Measurements from ENCODE around the gene PROX2. TPM values are rescaled to one million over a fixed set of nuclear protein-coding genes. Genes with fewer than 3 reads are reported as not detected.

PROX2 gene
- total RNA-seq, 4 donors from 2014 or later: not detected

DNA sequence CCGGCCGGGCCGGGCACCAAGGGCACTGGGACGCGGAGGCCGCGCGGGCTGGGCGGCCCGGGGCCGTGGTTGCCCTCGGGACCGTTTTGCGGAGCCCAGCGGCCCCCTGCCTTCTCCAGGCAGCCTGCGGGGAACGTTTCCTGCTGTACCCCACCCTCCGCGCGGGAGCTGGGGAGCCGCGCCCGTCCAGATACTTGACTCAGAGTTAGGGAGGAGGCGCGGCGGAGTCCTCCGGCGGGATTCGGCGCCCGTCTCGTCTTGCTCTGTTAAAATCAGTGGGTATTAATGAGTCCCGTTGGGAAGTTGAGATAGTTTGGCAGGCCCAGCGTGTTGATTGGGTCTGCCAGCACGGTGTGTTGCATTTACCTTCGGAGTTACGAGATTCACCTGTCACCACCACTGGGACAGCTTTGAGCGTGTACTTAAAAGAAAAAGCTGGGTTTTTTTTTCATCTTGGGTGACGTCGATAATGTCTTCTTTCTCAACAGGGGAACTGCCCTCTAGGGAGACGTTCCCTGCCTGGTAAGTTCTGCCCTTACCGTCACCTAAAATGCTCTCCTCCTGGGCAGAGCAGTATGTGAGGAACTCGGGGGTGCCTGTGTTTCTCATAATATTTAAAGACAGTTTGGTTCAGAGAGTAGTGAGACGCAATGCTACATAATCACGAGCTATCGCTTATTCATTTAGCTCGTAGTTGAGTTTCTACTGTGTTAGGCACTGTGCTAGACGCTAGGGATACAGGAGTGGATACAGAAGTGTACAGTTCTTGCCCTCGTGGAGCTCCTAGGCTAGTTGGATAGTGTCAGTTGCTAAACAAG, 6.4 kb upstream of the PROX2 start:
- DNase-seq (peak in 1 of 2 donors; percentile 33), ATAC-seq (peak; percentile 41 to 55)
- no peaks in the 10 kb centered on the region for H3K27me3 ChIP-seq
- H3K9me3 ChIP-seq: no peaks in the 10 kb centered on the region
- peak overlapping the region; percentile 79 to 94 (median 82) for H3K4me3 ChIP-seq
- peak overlapping the region; percentile 94 to 99 (median 95) for H3K27ac ChIP-seq
- TF ChIP-seq, protein P1, sequence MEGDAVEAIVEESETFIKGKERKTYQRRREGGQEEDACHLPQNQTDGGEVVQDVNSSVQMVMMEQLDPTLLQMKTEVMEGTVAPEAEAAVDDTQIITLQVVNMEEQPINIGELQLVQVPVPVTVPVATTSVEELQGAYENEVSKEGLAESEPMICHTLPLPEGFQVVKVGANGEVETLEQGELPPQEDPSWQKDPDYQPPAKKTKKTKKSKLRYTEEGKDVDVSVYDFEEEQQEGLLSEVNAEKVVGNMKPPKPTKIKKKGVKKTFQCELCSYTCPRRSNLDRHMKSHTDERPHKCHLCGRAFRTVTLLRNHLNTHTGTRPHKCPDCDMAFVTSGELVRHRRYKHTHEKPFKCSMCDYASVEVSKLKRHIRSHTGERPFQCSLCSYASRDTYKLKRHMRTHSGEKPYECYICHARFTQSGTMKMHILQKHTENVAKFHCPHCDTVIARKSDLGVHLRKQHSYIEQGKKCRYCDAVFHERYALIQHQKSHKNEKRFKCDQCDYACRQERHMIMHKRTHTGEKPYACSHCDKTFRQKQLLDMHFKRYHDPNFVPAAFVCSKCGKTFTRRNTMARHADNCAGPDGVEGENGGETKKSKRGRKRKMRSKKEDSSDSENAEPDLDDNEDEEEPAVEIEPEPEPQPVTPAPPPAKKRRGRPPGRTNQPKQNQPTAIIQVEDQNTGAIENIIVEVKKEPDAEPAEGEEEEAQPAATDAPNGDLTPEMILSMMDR (IDR thresholded peaks at IDR 0.05 in 4 of 5, conservative IDR thresholded peaks at IDR 0.05 in 1 of 5): no peak
- peak in 1 of 2 donors; percentile 44 for TF ChIP-seq POLR2A (IDR thresholded peaks at IDR 0.05)
- intact Hi-C loops (cut with DNase I; ENCODE audit: low total_unique reads): loop anchor here (2.0 to 10.0 kb wide), 2 partner anchors 22 to 1102 kb away; partner anchors contain the start of genes IFT43 and TGFB3
- peaks cover 47 to 51% of the 10 kb centered on the region in 2 donors for H3K4me1 ChIP-seq
- peaks cover 0 to 7% of the 10 kb centered on the region in 2 donors for H3K36me3 ChIP-seq
- in situ Hi-C loops (cut with MboI; ENCODE audit: low sequenced_read_pairs in 4 of 4): no loop called here

- peak within 1 kb of the TSS; percentile 79 to 94 (median 82) for H3K4me3 ChIP-seq
- DNase-seq (peak; percentile 68 to 77), ATAC-seq (peak; percentile 90 to 91)
- H3K4me1 ChIP-seq: peaks cover 40 to 44% of the 10 kb centered on the region in 2 donors
- H3K27ac ChIP-seq: peak within 1 kb of the TSS; percentile 94 to 99 (median 95)
- H3K36me3 ChIP-seq: peaks cover 0 to 7% of the 10 kb centered on the region in 2 donors
- no peaks in the 10 kb centered on the region for H3K27me3 ChIP-seq
- in situ Hi-C loops (cut with MboI; ENCODE audit: low sequenced_read_pairs in 4 of 4) (no loop called here), intact Hi-C loops (cut with DNase I; ENCODE audit: low total_unique reads) (loop anchor here (2.0 to 10.0 kb wide), 2 partner anchors 21 to 1103 kb away; partner anchors contain the start of genes IFT43 and TGFB3)
- H3K9me3 ChIP-seq: no peaks in the 10 kb centered on the region
- TF ChIP-seq, protein P1 (IDR thresholded peaks at IDR 0.05 in 4 of 5, conservative IDR thresholded peaks at IDR 0.05 in 1 of 5): peak in 1 of 5 experiments; percentile 7
- peak; percentile 83 to 87 for TF ChIP-seq POLR2A (IDR thresholded peaks at IDR 0.05)
These were observed 5.6 kb upstream of the PROX2 start, which contains the start of gene DLST for GRCh38 chr14:74881431-74882102. Gene DLST, plus strand, starts transcription at chr14:74881916. Its CDS starts 38 bp downstream, at chr14:74881954.

GRCh38 chr14:74879427-74880182, 3.7 kb upstream of the PROX2 start:
- intact Hi-C loops (cut with DNase I; ENCODE audit: low total_unique reads): loop anchor here (10.0 kb wide), 1 partner anchor 1105 kb away; the partner anchor contains the start of genes IFT43 and TGFB3
- Histone ChIP-seq H3K27ac (no peak overlapping the region), H3K27me3 (no peaks in the 10 kb centered on the region), H3K36me3 (peaks cover 0 to 7% of the 10 kb centered on the region in 2 donors), H3K4me3 (no peak overlapping the region), H3K4me1 (peaks cover 22 to 26% of the 10 kb centered on the region in 2 donors), H3K9me3 (no peaks in the 10 kb centered on the region)
- DNase-seq (no peak), ATAC-seq (no peak)
- in situ Hi-C loops (cut with MboI; ENCODE audit: low sequenced_read_pairs in 4 of 4): no loop called here
- TF ChIP-seq, protein P1 (IDR thresholded peaks at IDR 0.05 in 4 of 5, conservative IDR thresholded peaks at IDR 0.05 in 1 of 5): no peak
- TF ChIP-seq POLR2A (IDR thresholded peaks at IDR 0.05): no peak

- Histone ChIP-seq H3K36me3 (no peaks in the 10 kb centered on the region), H3K4me3 (no peak overlapping the region), H3K4me1 (no peaks in the 10 kb centered on the region), H3K9me3 (no peaks in the 10 kb centered on the region), H3K27me3 (no peaks in the 10 kb centered on the region), H3K27ac (no peak overlapping the region)
- no peak for ATAC-seq
- intact Hi-C loops (cut with DNase I; ENCODE audit: low total_unique reads) (no loop called here), in situ Hi-C loops (cut with MboI; ENCODE audit: low sequenced_read_pairs in 4 of 4) (no loop called here)
- TF ChIP-seq POLR2A (IDR thresholded peaks at IDR 0.05): no peak
- TF ChIP-seq, protein P1 (IDR thresholded peaks at IDR 0.05 in 4 of 5, conservative IDR thresholded peaks at IDR 0.05 in 1 of 5): no peak
- DNase-seq: no peak
These were observed 741 bp downstream of the PROX2 start for GRCh38 chr14:74875204-74875603.
